Measurements from ENCODE around the gene PDX1. TPM values are rescaled to one million over a fixed set of nuclear protein-coding genes. Genes with fewer than 3 reads are reported as not detected.
A peak's percentile ranks its signal among the peaks of the same experiment; 100 is the strongest.
"Not testable (repeated sequence)": the region's sequence is repeated elsewhere in the genome, so short reads cannot be mapped to it uniquely, and the experiment has no call there.

PDX1 gene
- total RNA-seq, 1 donor from 2014 or later: not detected

GRCh38 chr13:27956576-27957300, 36.9 kb downstream of the PDX1 start:
- DNase-seq (ENCODE audit: low read depth in 2 of 2): no peak

- DNase-seq (ENCODE audit: low read depth in 2 of 2): no peak
These were observed 40.2 kb downstream of the PDX1 start for GRCh38 chr13:27959976-27960361.

- DNase-seq (ENCODE audit: low read depth in 2 of 2): peak; percentile 31 to 34
These were observed 40.8 kb downstream of the PDX1 start for GRCh38 chr13:27960362-27961226.

DNA sequence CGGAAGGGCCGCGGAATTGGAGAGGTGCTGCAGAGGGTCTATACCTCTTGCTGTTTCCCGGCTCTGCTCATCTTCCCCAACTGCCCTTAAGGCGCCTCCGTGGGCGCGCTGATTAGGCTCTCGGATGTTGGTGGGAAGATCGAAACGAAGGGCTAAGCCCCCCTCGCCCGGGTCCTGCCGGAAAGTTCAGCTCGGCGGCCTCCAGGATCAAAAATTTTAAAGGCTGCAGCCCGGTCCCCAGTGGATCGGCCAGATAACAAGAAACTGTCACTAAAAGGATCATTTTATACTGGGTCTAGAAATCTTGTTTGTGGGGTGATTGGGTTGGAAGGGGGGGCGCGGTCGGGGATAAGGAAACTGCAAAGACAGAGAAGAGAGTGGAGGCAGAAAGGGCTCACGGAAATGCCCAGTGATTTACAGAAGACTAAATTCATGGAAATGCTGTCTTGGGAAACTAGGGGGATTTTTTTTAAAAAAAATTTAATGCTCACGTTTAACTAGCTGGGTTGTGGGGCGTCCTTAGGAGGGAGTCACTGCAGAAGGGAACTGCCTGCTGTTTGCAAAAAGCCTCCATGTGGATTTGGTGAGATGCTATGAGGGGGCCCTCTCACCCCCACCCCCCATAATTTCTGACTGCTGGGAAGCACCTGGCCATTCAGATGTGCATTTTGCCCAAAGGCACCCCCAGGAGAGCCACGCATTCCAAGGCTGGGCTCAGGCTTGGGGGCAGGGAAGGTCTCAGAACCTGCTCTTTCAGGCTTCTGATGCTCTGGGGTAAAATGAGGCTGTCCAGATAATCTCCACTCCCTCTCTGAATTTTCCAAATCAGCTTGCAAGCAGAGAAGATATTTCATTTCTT, 41.7 kb downstream of the PDX1 start:
- DNase-seq (ENCODE audit: low read depth in 2 of 2): no peak

DNA sequence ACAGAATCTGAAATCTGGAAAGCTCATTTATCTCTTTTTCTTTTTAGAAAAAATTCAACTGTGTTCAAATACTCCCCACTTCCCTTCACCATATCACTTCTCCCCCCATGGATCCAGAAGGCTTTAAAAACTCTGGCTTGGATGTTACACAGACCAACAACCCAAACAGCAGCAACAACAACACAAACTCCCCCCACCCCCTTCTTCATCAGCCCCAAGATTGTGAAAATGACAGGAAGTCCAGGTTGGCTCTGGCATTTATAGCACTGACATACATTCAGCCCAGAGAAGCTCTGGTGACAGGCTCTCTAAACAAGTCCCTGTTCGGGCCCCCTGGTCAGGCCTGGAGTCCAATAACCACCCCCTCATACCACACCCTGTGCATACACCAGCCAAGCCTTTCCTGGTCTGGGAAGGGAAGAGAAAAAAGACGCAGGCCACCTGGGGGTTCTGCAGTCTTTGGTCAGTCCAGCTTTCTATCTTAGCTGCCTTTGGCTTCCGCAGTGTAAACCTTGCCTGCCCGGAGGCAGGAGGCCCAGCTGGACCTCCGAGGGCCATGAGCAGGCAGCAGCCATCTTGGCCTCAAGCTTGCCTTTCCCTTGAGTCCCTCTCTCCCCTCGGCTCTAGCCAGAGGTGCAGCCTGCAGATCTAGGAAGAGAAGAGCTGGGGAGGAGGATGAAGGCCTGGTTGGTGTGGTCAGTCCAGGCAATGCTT, 42.5 kb downstream of the PDX1 start:
- DNase-seq (ENCODE audit: low read depth in 2 of 2): no peak

DNA sequence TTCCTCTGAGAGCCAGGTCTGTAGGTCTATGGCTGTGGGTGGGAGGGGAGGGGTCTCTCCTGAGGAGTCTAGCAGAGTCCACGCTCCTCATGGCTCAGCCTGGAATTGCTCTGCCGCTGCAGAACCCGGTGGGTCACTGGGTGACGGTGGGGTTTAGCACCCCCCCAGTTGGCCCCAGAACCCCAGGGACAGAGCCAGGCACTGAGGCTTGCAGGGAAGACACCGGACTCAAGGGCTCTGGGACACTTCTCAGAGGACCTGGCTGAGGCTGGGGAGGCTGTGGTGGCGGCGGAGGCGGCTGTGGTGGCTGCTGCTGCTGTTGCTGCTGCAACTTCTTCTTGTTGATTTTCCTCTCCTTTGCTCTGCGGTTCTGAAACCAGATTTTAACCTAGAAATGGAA, 43.2 kb downstream of the PDX1 start:
- no peak for DNase-seq (ENCODE audit: low read depth in 2 of 2)

DNA sequence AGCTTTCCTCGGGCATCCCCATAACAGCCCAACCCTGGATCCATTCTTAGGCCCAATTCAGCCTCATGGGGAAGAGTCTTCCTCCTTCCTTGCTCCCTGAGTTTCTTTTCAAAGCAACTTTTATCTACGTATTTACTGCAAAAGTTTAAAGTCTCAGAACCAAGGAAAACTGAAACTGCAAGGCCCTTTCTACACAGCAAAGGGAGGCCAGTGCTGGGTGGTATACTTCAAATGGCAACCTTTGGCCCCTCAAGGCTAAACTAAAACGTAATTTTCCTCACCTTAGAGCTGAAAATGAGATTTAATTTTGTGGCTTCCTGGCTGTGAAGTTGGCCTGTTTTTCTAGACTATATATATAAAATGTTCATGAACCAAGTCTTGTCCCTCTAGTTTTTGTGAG, 43.7 kb downstream of the PDX1 start:
- DNase-seq (ENCODE audit: low read depth in 2 of 2): no peak

DNA sequence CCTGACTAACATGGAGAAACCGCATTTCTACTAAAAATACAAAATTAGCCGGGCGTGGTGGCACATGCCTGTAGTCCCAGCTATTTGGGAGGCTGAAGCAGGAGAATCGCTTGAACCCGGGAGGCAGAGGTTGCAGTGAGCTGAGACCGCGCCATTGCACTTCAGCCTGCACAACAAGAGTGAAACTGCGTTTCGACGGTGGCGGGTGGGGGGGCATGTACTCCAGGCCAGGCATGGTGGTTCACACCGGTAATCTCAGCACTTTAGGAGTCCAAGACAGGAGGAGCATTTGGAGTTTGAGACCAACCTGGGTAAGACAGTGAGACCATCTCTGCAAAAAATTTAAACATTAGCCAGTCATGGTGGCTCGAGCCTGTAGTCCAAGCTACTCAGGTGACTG, 44.4 kb downstream of the PDX1 start:
- DNase-seq (ENCODE audit: low read depth in 2 of 2): not testable (repeated sequence)

GRCh38 chr13:27964741-27965323, 45.0 kb downstream of the PDX1 start:
- DNase-seq (ENCODE audit: low read depth in 2 of 2): no peak

DNA sequence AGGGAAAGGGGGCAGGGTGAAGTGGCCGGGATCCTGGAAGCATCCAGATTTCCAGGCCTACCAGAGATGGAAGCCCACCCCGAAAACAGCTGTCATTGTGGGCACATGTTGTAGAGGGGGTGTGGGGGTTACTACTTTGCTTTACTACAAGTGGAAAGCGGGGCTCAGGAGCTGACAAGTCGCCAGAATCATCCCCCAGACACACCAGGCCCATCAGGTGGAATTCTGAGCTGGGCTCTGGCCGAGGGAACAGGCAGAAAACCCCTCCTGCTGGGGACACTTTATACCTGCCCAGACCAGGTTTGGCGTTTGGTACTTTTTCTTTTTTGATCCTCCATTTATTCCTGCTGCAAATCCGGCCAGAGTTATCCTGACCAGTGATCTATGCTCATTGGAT, 45.5 kb downstream of the PDX1 start:
- no peak for DNase-seq (ENCODE audit: low read depth in 2 of 2)

DNA sequence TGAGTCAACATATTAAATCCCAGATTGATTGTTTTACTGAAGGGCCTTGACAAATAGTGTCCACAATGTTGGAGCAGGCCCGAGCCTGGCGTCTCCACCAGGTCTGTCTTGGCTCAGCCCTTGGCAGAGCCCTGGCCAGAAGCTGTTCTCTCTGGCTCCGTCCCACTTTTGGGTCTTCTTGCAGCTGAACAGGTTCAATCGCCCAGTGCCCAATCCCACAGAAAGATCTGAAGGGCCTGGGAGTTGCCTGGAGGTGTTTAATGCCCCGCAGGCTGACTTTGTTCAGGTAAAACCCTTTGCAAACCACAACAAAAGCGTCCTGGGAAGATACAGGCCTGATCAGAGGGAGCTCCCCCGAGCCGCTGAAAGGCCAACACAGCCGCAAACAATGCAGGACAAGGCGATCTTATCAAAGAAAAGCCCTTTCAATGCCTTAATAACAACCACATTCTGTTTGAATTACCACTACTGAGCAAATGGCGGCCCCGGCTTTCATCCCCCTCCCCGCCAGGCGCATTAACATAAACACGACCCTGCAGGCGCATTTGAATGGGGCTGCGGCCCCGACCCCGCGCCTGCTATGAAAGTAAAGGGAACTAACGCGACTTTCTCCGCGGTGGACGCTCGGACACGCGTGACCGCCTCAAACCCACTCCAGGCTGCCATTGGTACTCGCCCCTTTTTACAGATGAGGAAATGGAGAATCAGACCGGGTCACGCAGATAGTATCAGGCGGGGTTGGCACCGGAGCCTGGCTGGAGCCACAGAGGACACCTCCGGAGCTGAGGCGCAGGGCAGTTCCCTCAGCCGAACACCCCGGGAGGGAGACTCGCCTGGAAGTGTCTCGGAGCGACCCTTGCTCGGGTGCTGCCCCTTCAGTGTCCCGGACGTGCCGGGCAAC, 46.2 kb downstream of the PDX1 start:
- DNase-seq (ENCODE audit: low read depth in 2 of 2): no peak

DNA sequence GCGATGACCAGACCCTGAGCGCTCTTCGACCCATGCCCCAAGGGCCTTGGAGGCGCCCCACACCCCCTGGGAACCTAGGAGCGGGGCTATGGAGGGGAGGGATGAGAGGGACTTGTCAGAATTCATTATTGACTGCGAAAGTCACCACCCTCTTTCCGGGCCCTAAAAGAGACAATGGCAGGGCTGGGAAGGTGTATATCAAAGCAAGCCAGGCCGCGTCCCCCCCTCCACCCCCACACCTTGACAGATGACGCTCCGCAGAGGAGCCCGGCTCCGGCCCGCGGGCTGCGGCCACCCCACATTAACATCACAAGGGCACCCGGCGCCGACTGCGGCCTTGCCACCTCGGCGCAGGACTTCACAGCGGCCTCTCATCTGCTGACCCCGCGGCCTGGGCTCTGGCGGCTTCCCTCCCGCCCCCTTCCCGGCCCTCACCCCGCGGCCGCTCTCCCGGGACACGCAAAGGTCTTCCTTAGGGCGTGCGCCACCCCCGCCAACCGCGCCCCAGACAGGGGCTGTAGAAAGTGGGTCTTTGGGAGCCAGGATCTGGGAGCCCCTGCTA, 46.9 kb downstream of the PDX1 start:
- no peak for DNase-seq (ENCODE audit: low read depth in 2 of 2)

DNA sequence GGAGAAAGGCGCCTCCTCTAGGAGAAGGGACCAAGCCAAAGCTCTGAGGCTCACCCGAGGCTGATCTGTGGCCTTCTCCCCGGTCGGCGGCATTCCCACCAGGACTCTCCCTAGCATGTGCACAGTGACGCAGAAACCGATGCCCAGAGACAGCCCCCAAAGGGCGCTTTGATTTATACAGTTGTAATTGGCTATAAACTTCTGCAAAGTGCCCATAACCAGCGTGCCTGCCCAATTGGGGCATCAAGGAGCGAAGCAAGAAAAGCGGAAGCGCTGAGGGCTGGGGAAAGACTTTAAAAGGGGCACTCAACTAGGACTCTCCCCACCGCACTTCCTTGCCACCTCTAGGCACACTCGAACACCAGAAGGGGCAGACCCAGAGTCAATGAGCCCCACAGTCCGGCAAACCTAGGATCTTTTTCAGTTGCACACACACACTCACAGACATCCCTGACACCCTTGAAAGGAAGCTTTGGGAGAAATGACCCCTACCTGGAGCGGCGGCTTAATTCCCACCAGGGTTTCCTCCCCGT, 47.5 kb downstream of the PDX1 start:
- no peak for DNase-seq (ENCODE audit: low read depth in 2 of 2)

DNA sequence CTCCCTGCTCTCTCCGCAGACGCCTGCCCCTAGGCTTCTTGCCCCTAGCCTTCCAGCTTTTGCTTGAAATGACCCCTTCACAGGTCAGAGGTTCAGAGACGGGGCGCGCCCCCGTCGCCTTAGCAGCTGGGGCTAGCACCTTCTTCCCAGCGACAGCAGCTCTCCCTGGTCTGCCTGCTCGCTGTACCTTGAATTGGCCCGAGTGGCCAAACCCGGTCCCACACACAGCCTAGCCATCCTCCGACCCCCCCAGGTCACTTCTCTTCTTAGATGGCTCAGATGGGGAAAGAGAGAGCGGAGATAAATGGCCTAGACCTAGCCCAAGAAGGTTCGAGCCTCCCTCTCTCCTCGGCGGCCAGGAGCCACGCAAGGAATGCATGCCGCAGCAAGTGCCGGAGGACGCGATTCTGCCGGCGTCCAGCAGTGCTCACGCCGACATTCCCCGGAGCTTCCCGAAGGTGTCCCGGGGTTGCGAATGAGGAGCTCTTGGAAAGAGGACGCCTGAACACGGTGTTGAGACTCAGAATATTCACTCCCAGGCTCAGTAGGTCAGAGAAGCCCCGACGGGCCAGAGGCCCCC, 48.0 kb downstream of the PDX1 start:
- DNase-seq (ENCODE audit: low read depth in 2 of 2): no peak

GRCh38 chr13:27968316-27969081, 48.7 kb downstream of the PDX1 start:
- no peak for DNase-seq (ENCODE audit: low read depth in 2 of 2)

- DNase-seq (ENCODE audit: low read depth in 2 of 2): no peak
These were observed 49.5 kb downstream of the PDX1 start, which contains the start of gene CDX2 for GRCh38 chr13:27969082-27969865. Gene CDX2, minus strand, starts transcription at chr13:27969315. Its CDS starts 309 bp downstream, at chr13:27969006.

DNA sequence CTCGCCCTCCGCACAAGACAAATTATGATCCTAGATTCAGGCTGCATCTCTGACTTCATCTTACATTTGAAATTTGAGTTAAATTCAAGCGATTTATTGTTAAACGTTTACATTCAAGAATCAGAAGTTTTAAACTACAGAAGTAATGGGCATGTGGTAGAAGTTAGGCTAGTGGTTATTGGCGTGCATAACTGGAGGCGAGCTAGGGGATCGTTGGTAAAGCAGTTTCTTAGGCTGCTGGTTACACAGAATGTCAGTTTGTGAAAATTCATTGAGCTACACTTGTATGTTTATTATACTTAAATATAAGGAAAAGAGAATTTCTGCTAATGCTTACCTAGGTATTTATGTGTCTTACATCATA, 50.0 kb downstream of the PDX1 start:
- DNase-seq (ENCODE audit: low read depth in 2 of 2): no peak

All from dermis microvascular lymphatic vessel endothelial cell (primary cell).